HG03196 (cell line): ENCODE results near the gene CEP131.

Experiments used
- ATAC-seq: cut with Tn5 transposase; IDR thresholded peaks from one replicate; pipeline ENCODE4 v1.9.1; 2021; ENCODE audit not compliant: unreplicated experiment

The CEP131 gene

DNA sequence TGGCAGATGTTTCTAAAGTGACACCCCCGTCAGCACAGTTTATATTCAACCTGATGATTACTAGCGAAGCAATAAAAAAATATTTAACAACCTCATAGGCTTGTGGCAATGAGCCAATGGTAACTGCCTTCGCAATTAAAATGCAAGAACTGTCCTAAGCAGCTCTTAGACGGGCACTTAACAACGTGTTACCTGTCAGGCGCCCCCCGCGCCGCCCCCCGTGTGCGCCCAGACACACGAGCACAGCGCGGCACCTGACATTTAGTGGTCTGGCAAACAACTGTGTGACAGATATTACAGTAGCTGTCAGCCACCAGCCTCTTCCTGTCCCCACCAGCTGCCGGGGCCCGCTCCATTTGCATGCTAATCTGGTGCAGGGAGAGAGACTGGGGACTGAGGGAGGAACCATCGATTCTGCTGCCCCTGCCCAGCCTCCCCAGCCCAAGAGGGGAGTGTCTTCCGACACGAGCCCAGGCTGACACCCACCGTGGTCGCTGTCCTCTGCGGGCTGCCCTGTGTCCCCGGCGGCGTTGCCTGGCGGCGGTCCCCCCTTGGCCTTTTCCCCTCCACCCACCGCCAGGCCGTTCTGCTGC is 29.0 kb upstream of the CEP131 start:
- ATAC-seq: no peak

DNA sequence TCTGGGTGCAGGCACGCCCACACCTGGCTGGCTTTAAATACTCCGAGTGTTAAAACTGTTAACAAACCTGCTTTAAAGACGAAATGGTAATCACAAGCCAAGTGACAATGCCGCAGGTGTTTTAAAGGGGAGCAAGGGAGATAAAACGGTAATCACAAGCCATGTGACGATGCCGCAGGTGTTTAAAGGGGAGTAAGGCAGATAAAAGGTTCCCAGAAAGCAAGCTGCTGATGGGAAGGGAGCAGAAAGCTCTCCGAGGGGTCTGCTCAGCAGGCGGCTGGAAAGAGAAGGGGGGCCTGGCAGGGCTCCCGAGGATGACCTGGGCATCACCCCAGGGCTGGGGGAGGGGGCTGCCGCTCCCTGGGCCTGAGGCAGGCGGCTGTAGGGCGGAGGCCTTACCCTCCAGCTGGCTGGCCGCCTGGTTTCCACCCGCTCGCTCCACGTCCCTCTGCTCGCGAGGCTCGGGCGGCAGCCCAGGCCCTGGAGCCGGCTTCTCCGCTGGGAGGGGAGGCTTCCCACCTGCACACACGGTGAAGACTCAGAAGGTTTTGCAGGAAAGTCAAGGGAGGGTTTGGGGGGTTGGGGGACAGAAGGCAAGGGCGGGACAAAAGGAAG is 28.4 kb upstream of the CEP131 start:
- ATAC-seq: no peak

DNA sequence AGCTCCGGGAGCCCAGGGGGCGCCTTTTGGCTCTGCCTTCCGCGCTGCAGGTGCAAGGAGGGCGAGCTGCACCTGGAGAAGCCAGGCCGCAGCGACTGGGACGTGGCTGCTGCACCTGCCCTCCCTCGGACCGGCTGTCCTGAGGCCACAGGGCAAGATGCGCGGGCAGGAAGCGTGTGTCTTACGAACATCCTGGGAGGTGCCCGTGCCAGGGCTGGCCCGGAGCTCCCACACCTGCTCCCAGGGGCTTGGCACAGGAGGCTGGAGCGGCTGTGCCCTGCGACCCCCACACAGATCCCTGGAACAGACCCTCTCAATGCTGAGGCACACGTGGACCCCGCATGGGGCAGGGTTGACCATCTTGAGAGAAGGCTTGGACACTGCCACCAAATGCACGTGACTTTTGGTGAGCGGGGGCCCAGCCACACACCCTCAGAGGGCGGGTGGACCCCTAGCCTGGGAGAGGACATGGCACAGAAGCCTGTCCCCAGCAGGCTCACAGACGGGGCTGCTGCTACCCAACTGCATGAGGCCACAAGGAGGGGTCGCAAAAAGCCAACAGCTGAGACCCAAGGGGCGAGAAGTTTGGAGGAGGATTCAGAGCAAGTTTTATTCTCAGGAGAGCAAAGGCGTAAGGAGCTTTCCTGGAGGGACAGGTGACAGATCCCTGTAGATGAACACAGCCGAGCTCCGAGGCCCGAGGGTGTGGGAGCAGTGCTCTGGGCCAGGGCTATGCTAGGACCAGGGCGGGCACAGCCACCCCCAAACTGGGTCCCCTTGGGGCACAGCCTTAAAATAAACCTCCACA is 27.7 kb upstream of the CEP131 start:
- ATAC-seq: no peak

DNA sequence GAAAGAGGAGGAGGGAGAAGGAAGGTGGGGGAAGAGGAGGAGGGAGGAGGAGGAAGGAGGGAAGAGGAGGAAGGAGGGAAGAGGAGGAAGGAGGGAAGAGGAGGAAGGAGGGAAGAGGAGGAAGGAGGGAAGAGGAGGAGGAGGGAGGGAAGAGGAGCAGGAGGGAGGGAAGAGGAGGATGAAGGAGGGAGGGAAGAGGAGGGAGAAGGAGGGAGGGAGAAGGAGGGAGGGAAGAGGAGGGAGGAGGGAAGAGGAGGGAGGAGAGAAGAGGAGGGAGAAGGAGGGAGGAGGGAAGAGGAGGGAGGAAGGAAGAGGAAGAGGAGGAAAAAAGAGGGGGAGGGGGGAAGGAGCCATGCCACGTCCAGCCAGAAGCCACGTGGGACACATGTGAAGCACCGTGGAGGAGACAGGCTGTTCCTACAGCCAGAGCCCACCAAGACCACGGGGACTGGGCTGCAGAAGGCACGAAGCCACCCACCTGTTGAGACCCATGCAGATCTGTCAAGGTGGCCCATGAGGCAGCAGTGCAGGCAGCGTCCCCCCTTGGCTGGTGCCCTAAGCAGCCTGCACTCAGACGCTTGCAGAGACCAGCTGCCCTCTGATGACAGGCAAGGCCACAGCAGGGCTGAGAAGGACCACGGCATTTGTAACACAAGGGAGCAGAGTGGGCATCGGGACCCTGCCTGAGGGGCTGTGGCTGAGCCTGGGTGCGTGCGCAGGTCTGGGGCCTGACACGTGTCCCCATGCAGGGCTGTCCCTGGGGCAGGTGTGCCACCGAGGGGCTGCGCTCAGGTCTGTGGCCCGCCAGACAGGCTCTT is 26.7 kb upstream of the CEP131 start:
- no peak for ATAC-seq

DNA sequence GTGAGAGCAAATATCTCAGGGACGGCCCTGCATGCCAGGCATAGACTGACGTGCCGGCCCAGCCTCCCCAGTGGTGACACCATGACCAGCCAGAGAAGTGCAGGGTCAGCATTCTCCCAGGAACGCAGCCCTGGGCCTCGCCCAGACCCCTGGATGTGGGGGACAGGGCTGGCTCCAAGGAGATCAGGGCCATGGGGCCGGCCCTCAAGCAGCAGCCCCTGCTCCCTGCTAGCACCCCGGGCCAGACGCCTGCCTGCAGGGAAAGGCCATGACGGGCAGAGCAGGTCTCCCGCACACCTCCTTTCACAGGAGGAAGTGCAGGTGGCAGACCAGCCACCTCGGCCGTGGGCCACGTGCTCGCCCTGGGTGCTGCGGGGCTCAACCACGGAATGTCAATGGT is 25.9 kb upstream of the CEP131 start:
- ATAC-seq: no peak

DNA sequence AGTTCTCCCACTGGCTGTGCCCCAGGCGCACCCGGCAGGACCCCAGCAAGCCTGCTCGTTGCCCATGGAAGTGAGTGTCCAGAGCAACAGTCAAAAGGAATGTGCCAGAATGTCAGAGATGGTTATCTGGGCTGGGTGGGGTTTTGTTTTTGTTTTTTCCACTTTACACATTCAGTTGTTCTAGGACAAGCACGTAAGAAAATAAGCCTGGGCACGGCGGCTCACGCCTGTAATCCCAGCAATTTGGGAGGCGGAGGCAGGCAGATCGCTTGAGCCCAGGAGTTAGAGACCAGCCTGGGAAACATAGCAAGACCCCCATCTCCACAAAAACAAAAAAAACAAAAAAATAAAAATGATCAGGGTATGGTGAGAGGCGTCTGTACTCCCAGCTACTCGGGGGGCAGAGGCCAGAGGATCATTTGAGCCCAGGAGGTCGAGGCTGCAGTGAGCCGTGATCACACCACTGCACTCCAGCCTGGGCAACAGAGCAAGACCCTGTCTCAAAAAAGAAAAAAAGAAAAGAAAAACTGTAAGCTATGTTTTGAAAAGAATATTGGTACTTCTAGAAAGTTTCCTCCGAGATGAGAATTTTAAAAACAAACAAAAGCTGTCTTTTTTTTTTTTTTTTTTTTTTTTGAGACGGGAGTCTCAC is 24.7 kb upstream of the CEP131 start:
- ATAC-seq: no peak

DNA sequence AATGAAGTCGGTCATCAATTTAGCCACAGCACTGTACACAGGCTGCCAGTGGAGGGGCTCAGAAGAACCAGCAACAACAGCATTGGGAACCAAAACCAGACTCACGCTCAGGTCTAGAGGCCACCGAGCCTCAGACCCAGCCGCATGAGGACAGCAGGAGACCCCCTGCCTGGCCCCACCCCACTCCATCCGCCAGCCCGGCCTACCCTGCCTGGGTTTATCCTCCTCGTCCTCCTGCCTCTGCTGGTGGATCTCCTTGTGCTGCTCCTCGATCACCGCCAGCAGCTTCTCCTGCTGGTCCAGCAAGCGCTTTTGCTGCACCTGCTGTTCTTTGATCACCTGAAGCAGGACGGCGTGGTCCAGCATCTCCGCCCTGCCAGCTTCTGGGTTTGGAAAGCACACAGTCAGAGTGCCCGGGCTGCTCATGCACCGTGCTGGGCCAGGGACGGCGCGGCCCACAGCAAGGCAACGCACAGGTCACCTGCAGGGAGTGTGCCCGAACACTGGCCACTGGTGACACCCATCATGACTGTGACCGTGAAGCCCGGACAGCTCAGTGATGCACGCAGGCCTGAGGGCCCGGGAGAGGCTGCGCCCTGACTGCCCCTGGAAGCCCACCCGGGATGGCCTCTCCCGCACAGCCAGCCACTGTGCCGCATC is 24.0 kb upstream of the CEP131 start:
- no peak for ATAC-seq

DNA sequence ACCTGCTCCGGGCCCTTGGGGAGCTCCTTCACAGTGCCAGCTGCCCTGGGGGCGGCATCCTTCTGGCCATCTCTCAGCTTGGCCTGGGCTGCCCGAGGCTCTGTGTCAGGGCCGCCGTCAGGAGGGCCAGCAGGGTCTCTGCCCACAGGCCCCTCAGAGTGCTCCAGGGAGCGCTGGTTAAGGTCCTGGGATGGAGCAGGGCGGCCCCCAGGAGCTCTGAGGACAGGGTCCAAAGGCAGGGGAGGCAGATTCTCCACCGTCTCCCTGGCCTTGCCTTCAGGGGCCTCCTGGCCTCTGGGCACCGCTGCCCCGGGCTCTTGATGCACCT is 23.5 kb upstream of the CEP131 start:
- no peak for ATAC-seq

DNA sequence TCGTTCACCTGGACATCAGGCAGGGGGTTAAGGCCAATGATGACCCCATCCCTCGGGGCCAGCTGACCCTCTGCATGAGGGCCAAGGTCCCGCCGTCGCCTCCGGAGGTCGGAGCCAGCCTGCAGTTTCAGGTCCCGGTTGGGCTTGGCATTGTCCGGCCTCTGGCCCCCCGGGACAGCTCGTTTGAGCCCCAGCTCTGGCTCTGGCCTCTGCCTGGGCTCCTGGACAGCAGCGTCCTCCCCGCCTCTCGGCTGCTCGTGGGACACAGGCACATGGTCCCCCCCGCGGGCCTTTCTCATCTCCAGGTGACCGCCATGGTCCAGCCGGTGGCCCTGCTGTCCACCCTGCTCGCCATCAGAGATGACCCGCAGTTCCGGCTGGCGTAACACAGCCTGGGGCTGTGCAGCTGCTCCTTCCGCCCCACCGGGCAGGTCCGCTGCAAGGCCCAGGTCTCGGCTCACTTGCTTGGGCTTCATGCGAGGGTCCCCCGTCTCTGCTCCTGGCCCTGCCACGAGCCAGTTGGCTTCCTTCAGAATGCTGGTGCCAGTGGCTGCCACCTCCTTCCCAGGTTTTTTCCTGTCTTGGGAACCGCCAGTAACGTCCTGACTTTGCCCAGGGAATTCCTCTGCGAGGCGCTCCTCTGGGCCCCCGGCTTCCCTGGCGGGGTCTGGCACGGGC is 23.0 kb upstream of the CEP131 start:
- ATAC-seq: no peak

DNA sequence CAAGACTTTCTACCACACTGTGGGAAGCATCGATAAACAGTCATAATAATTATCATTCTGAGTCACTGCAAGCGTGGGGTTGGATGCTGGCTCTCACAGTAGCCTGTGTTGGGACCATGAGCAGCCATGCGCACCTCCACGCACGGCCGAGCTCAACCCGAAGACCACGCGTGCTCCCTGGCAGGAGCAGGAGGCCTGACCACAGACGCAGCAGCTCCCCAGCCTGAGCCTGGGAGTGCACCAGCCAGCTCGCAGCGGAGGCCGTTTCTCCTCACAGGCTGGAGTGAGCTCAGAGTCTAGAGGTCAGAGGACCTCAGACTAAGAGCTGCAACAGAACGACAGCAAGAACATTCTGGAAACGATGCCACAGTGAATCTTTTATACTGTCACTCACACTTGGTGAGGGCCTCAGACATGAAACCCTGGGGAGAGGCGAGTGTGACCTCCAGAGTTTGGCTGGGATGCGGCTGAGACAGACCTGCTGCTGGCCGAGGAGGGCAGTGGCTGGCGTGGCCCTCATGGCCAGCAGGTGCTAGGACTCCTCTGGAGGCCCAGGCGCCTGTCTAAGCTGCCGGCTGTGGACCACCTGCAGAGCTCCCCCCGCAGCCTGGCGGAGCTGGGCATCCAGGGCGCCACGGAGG is 22.4 kb upstream of the CEP131 start:
- no peak for ATAC-seq

DNA sequence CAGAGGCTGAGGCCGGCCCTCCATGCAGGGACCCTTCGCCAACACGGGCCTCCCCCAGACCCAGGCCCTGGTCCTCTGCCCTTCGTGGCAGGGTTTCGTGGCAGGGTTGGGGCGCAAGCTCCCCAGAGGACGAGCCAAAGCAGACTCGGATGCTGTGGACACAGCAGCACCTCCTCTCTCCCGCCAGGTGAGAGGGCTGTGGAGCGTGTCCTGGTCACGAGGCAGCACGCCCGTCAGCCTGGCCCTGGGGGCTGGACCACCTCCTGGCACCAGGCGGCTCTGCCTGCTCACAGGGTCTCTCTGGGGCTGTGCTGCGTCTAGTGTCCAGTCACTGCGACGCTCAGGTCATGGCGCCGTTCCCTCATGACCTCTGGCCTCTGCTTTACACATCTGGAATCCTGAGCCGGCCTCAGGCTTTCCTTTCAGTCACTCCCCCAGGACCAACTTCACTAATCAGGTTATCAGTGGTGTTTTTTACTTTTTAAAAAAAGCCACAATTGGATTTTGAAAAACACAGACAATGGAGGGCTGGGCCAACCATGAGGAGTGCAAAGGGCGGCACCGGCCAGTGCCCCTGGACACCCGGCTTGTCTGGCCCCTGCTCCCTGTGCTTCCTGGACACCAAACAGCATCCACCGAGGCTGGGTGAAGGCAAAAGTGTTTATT is 21.7 kb upstream of the CEP131 start:
- no peak for ATAC-seq

DNA sequence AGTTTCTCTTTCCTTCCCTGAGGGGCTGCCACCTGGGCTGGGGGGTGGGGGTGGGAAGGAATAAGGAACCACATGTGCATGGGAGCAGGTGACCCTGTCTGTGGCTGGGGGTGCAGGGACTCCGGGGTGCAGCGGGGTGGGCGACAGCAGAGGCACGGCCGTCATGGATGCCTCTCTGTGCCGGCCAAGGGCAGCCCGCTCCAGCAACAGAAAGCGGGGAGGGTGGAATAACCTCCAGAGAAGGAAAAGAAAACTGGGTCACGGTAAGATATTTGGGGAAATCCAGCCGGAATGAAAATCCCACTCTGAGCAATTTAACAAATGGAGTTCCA is 20.5 kb upstream of the CEP131 start:
- no peak for ATAC-seq

DNA sequence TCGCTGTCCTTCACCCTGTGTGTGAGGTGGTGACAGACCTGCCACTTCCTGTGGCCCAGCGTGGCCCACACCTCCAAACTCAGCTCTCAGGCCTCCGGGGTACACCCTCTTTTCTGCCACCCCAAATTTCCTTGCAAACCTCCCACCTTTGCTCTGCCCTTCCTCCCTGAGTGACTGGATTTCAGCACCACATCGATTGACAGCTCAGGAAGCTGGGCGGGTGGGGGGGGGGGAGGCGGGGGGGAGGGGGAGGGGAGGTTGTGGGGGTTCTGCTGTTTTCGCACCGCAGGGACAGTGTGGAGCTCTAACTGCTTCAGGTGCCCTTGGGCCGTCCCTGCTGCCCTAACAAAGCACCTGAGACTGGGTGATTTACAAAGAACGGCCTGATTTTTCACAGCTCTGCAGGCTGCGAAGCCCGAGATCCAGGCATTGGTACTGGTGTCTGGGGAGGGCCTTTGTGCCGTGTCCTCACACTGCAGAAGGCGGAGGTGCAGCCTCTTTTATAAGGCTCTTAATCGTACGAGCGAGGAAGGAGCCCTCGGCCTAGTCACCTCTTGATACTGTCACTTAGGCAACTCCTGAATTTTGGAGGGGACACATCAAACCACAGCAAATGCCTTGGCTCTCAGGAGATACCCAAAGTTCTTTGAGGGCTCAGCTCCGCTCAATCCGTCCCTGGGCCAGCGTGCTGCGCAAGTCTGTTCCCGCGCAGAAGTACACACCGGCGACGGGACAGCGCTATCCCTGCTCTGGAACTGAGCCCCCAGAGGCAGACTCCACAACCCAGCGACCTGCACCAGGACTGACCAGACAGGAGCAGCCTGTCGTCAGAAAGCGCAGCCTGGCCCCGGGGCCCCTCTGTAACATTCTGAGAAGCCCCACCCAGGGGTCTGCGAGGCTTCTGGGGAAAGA is 19.9 kb upstream of the CEP131 start:
- no peak for ATAC-seq

DNA sequence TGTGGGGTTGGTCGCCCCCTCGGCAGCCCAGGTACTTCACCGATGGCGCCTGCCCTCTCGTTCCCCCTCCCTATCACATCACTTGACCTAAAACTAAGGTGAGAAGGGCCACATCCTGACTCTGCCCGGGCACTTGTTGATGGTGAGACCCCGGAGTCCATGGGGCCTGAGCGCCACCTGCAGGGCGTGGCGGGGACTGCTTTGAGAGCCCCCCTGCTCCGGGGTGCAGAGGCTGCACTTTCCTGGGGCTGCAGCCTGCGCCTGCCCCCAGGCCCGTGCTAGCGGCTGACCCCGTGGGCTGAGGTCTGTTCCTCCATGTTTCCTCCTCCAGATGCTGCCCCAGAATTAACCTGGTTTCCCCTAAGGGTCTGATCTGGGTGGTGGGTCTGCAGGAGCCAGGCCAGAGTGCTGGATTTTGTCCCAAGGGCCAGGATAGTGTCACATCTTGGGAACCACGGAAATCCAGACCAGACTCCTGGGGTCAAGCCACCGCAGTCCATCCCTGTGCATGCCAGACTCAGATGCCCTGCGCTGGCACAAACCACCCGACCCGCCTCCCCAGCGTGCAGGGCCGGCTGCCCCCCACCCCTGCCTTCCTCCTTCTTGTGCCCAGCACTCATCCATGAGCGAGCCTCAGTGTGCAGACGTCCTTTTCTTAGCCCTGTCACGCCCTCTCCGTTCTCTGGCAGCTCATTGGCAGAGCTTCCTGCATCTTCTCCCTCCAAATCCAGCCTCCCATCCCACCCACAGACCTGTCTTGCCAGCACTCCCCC is 19.1 kb upstream of the CEP131 start:
- no peak for ATAC-seq

DNA sequence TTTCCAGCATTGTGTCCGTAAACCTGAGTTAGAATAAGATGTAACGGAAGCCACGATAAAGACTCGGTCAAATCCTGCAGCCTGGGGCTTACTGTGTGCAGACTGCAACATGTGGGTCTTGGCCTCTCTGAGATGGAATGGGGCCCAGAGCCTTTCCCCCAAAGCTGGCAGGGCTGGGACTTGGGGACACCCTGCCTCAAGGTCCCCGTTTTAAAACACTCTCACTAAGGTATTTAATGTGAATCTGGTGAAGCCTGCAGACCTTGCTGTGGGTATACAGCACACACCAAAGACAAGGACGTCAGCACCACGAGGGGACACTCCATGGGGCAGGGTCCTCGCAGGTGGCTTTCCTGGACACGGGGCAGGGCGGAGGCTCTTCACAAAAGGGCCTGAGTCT is 18.4 kb upstream of the CEP131 start:
- ATAC-seq: no peak

DNA sequence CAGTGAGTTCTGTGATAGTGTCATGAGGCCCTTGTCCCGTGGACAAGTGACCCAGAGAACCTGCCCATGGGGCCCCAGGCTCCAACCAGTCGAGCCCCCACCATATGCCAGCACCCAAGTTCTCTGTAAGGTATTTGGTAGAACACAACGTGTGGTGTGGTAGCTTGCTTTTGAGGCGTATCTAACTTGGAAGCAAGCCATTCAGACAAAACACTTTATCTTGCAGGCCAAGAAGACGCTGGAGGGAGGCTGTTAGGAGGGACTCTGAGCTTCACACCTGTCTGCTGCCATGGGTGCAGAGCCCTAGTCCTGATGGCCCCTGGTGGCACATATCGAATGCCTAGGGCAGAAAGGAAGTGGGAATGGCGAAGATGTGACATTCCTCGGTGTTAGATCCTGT is 18.0 kb upstream of the CEP131 start:
- ATAC-seq: no peak

DNA sequence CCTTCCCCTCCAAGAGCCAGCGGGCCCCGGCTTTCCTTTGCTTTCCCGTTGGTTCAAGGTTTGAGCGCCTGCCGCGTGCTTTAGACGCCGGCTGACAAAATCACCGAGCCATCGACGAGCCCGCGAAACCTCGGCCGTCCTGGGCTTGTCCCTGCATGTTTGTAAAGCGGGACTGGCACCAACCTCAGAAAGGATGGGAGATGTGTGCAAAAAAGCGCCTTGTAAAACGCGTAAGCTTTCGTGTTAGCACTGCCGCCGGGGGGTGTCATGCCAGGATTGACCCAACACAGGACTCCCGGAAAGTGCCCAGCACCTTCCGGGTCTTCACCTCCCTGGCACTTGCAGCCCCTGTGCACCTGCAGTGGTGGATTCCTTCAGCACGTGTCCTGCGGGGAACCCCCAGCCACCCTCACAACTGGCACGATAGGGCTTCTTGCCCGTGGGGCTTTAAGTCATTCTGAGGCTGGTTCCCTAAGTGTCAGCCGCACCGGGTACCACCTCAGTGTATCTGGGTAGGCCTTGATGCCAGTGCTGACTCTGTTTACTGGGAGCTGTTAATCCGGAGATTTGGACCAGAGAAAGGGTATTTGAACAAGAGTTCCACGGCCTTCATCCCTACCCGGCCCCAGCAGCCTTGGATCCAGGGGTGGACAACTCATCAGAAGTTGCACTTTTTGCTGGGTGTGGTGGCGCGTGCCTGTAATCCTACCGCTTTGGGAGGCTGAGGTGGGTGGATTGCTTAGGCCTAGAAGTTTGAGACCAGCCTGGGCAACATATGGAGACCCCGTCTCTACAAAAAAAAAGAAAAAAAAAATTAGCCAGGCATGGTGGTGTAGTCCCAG is 17.2 kb upstream of the CEP131 start:
- no peak for ATAC-seq
